GM12878 (cell line): Measurements from ENCODE around the gene SLC6A9. TPM values are rescaled to one million over a fixed set of nuclear protein-coding genes. Genes with fewer than 3 reads are reported as not detected.

Experiments used
- ATAC-seq: fragments of 200-7000 bp; cut with Tn5 transposase; 3 replicates; pipeline ENCODE4 v1.9.1; 2020; ENCODE audit warnings: mild to moderate bottlenecking, moderate library complexity
- BruUV-seq: library from RNA; stranded (reverse); fragments of 400-500 nt; replicated peaks from 2 replicates; lab custom pipeline; 2021; lab: Mats Ljungman, UMichigan
- CTCF ChIA-PET: fragments of 300-600 bp; sonication (Branson Sonifier 250); formaldehyde crosslinking; extraction: SDS; loops from one replicate; lab custom pipeline; 2021; ENCODE audit warnings: inconsistent platforms; lab: Yijun Ruan, JAX
- POLR2A ChIA-PET: fragments of 350-600 bp; formaldehyde crosslinking; extraction: SDS; loops from one replicate; lab custom pipeline; 2021; ENCODE audit warnings: inconsistent platforms; lab: Charles Lee
- RAD21 ChIA-PET: fragments of 300-600 bp; sonication (Branson Sonifier 250); formaldehyde crosslinking; loops from one replicate; lab custom pipeline; 2023; ENCODE audit warnings: antibody characterized with exemption; ENCODE audit not compliant: unreplicated experiment; lab: Charles Lee
- SMC1A ChIA-PET: fragments of 300-600 bp; sonication (Branson Sonifier 250); formaldehyde crosslinking; loops from one replicate; lab custom pipeline; 2023; ENCODE audit not compliant: unreplicated experiment, uncharacterized antibody; lab: Charles Lee
- DNase-seq: peaks from one replicate; pipeline ENCODE4 v3.0.0-alpha.2; 2011; ENCODE audit warnings: low read depth, low spot score
- FAIRE-seq: peaks from 3 replicates; lab custom pipeline; 2011; peaks lifted over from hg19 to GRCh38; lab: Jason Lieb, UNC
- H2AFZ ChIP-seq: 2 replicates; pipeline ENCODE4 v1.6.0; 2011; ENCODE audit warnings: low read depth, low read length, control low read depth; ENCODE audit not compliant: control insufficient read depth
- H3K27ac ChIP-seq: 2 replicates; pipeline ENCODE4 v1.5.1; 2011; ENCODE audit warnings: control low read depth; ENCODE audit not compliant: control insufficient read depth, insufficient read depth
- H3K27me3 ChIP-seq, 2 experiments: replicated peaks in 1 of 2; 2 replicates each; pipeline versions ENCODE4 v1.6.0 to v1.6.1; 2011; ENCODE audit warnings: low read length in 1 of 2; ENCODE audit not compliant: control insufficient read depth in 2 of 2, insufficient read depth in 2 of 2
- H3K36me3 ChIP-seq, 2 experiments: 2 replicates each; pipeline ENCODE4 v1.5.1; 2011; ENCODE audit warnings: low read length in 1 of 2; ENCODE audit not compliant: control insufficient read depth in 2 of 2, insufficient read depth in 2 of 2
- H3K4me1 ChIP-seq: 2 replicates; pipeline ENCODE4 v1.6.1; 2011; ENCODE audit warnings: mild to moderate bottlenecking, low read length, moderate library complexity, mixed read lengths; ENCODE audit not compliant: control insufficient read depth, insufficient read depth
- H3K4me2 ChIP-seq: 2 replicates; pipeline ENCODE4 v1.6.0; 2011; ENCODE audit warnings: control low read depth; ENCODE audit not compliant: control insufficient read depth, insufficient read depth
- H3K4me3 ChIP-seq: fragments of 200-600 bp; sonication (generic); 2 replicates; pipeline ENCODE4 v1.5.1; 2016
- H3K79me2 ChIP-seq: 2 replicates; pipeline ENCODE4 v1.6.0; 2011; ENCODE audit warnings: low read length; ENCODE audit not compliant: control insufficient read depth, insufficient read depth
- H3K9ac ChIP-seq: 2 replicates; pipeline ENCODE4 v1.8.0; 2011; ENCODE audit warnings: low read length, control low read depth, mixed read lengths; ENCODE audit not compliant: control insufficient read depth, insufficient read depth
- H3K9me3 ChIP-seq: replicated peaks from 3 replicates; pipeline ENCODE4 v1.5.1; 2011; ENCODE audit warnings: mild to moderate bottlenecking, low read length; ENCODE audit not compliant: control insufficient read depth, insufficient read depth
- H4K20me1 ChIP-seq: 2 replicates; pipeline ENCODE4 v1.6.0; 2011; ENCODE audit not compliant: control insufficient read depth, insufficient read depth
- CHD4 ChIP-seq: fragments of 200-600 bp; sonication (generic); IDR thresholded peaks from 2 replicates; pipeline ENCODE4 v1.6.1; 2016; ENCODE audit warnings: mild to moderate bottlenecking
- KLF5 ChIP-seq: fragments of 450-650 bp; IDR thresholded peaks from 2 replicates; pipeline ENCODE4 v1.6.1; 2014; ENCODE audit warnings: mild to moderate bottlenecking; ENCODE audit not compliant: partially characterized antibody
- MYB ChIP-seq: fragments of 150-350 bp; IDR thresholded peaks from 2 replicates; pipeline ENCODE4 v1.6.1; 2014; ENCODE audit warnings: mild to moderate bottlenecking, low read depth, low read length, borderline replicate concordance
- NBN ChIP-seq: fragments of 450-650 bp; IDR thresholded peaks from 2 replicates; pipeline ENCODE4 v1.6.1; 2016
- STAT1 ChIP-seq: fragments of 450-650 bp; conservative IDR thresholded peaks from 2 replicates; pipeline ENCODE4 v1.6.1; 2014; ENCODE audit warnings: antibody characterized with exemption, mild to moderate bottlenecking
- ZBED1 ChIP-seq: IDR thresholded peaks from 2 replicates; pipeline ENCODE4 v1.6.1; 2016; ENCODE audit warnings: borderline replicate concordance
- ZBTB4 ChIP-seq: fragments of 450-650 bp; formaldehyde crosslinking; IDR thresholded peaks from 2 replicates; pipeline ENCODE4 v1.4.0; 2022; ENCODE audit warnings: mild to moderate bottlenecking, moderate library complexity
- ZNF687 ChIP-seq: fragments of 450-650 bp; IDR thresholded peaks from 2 replicates; pipeline ENCODE4 v1.6.1; 2017; ENCODE audit warnings: mild to moderate bottlenecking, moderate library complexity
- WGBS: methylation state at CpG from one replicate; pipeline ENCODE4 v1.1.6; 2016; ENCODE audit warnings: low lambda C conversion rate; ENCODE audit not compliant: insufficient replicate concordance, insufficient coverage; ENCODE audit errors: missing lambda C conversion rate; 5-methylcytosine and 5-hydroxymethylcytosine counted together
- in situ Hi-C: fragments of 300-500 bp; cut with MboI; formaldehyde crosslinking; loops from 9 replicates; pipeline ENCODE4 v1.14.3; 2018; ENCODE audit warnings: mixed read lengths
- intact Hi-C: fragments of 100-400 bp; cut with micrococcal nuclease; formaldehyde crosslinking; loops from one replicate; pipeline ENCODE4 v1.14.2; 2022; ENCODE audit not compliant: unreplicated experiment
- polyA plus RNA-seq, 11 experiments: library from polyadenylated mRNA; depleted of rRNA in 4 of 11; unstranded in 6 of 11; stranded (reverse) in 5 of 11; fragments of >200 nt; fragmentation: Nextera tagmentation in 4 of 11; fragmentation: Illumina TruSeq in 1 of 11; extraction: Ambion mirVana in 4 of 11; extraction: Trizol in 1 of 11; gene quantifications; 1 replicate in 1 of 11; 2 replicates in 10 of 11; pipeline versions ENCODE4 v1.2.1 to v1.2.3, GENCODE V29; 2011 to 2016; ENCODE audit warnings: inconsistent platforms in 2 of 11, missing spikeins in 2 of 11, low read depth in 1 of 11
- total RNA-seq, 4 experiments: library from RNA; depleted of rRNA in 3 of 4; stranded (reverse); fragments of >200 nt in 3 of 4; fragmentation: Illumina TruSeq in 1 of 4; extraction: Trizol in 1 of 4; gene quantifications; 2 replicates each; pipeline versions ENCODE4 v1.2.1 to v1.2.3, GENCODE V29; 2013 to 2021

SLC6A9 gene
- total and polyA plus RNA-seq, 10 of the 15 experiments (the other 5 are each of a cell fraction or from before 2014, with no cell fraction given), result 0.02 to 2.0 (median 0.63) TPM

- Histone ChIP-seq H3K4me2 (no peak overlapping the region), H3K9ac (no peak overlapping the region), H3K79me2 (no peaks in the 10 kb centered on the region), H3K4me1 (no peaks in the 10 kb centered on the region), H3K27ac (no peak overlapping the region), H4K20me1 (no peaks in the 10 kb centered on the region), H3K27me3 (no peaks in the 10 kb centered on the region), H2AFZ (no peak overlapping the region), H3K9me3 (no peaks in the 10 kb centered on the region), H3K4me3 (no peak overlapping the region), H3K36me3 (no peaks in the 10 kb centered on the region)
- TF ChIP-seq ZNF687 (no peak), KLF5 (no peak), MYB (no peak), CHD4 (no peak), STAT1 (no peak), ZBTB4 (CRISPR knock-in tag) (no peak), ZBED1 (no peak), NBN (no peak)
- RAD21 ChIA-PET, result no interaction called here
- SMC1A ChIA-PET, result no interaction called here
- POLR2A ChIA-PET, result no interaction called here
- intact Hi-C loops (no loop called here), in situ Hi-C loops (no loop called here)
- ATAC-seq (no peak), FAIRE-seq (no peak), DNase-seq (no peak)
- 61% methylated on average over 8 of the region's 8 CpGs for WGBS
- CTCF ChIA-PET, result interaction anchor here (1.3 to 9.6 kb wide), 3 partner anchors 9 to 43 kb away, joined by 3 to 167 read pairs (median 167); partner anchors contain the start of gene SLC6A9
- BruUV-seq, result no TSS peak
Measured at GRCh38 chr1:44002165-44002564, 29.1 kb downstream of the SLC6A9 start.
